Right lobe of liver (tissue), 6 donors: ENCODE results near the gene PKP4. TPM values are rescaled to one million over a fixed set of nuclear protein-coding genes. Genes with fewer than 3 reads are reported as not detected.

ENCODE experiments used
- ATAC-seq, 4 donors: fragments of 200-7000 bp; cut with Tn5 transposase; one replicate each; pipeline ENCODE4 v1.9.1; 2020; ENCODE audit warnings: mild to moderate bottlenecking in 4 of 4, moderate library complexity in 4 of 4
- DNase-seq, 3 donors: peaks; one replicate each; pipeline ENCODE4 v3.0.0-alpha.2; 2020
- H3K27ac ChIP-seq, 3 donors: fragments of 200-600 bp; one replicate each; pipeline ENCODE4 v1.8.0; 2022
- H3K27me3 ChIP-seq, 2 donors: fragments of 200-600 bp; one replicate each; pipeline ENCODE4 v1.8.0; 2022
- H3K36me3 ChIP-seq, 4 donors: fragments of 200-600 bp; sonication (generic) in 1 of 4; one replicate each; pipeline versions ENCODE4 v1.5.1 to v1.8.0; 2017 to 2022; ENCODE audit warnings: control low read depth in 1 of 4
- H3K4me1 ChIP-seq, 4 donors: fragments of 200-600 bp; sonication (generic) in 1 of 4; one replicate each; pipeline versions ENCODE4 v1.5.1 to v1.8.0; 2017 to 2022; ENCODE audit warnings: control low read depth in 1 of 4
- H3K4me3 ChIP-seq, 3 donors: fragments of 200-600 bp; one replicate each; pipeline ENCODE4 v1.8.0; 2022
- H3K9me3 ChIP-seq, 4 donors: fragments of 200-600 bp; sonication (generic) in 1 of 4; one replicate each; pipeline versions ENCODE4 v1.5.1 to v1.8.0; 2017 to 2022; ENCODE audit warnings: control low read depth in 1 of 4
- POLR2A ChIP-seq: fragments of 450-650 bp; IDR thresholded peaks from one replicate; pipeline ENCODE4 v1.6.1; 2017; ENCODE audit warnings: antibody characterized with exemption, mild to moderate bottlenecking
- WGBS: methylation state at CpG from one replicate; pipeline ENCODE4 v1.1.6; 2018; ENCODE audit warnings: low coverage, low lambda C conversion rate; ENCODE audit not compliant: insufficient coverage; ENCODE audit errors: missing lambda C conversion rate; 5-methylcytosine and 5-hydroxymethylcytosine counted together
- intact Hi-C, 2 donors: fragments of 100-400 bp; cut with DNase I; formaldehyde crosslinking; loops; one replicate each; pipeline versions ENCODE4 v1.11.2 to v1.14.1; 2022
- total RNA-seq, 6 experiments: library from RNA; depleted of rRNA in 2 of 6; stranded (reverse); fragments of >200 nt in 2 of 6; fragmentation: NEBNext Ultra II Directional in 3 of 6; extraction: Animal tissue kit (Norgen Biotek cat#: 25700) in 3 of 6; gene quantifications; one replicate each; pipeline versions ENCODE4 v1.1.0 to v1.2.4, GENCODE V29; 2016 to 2023
- TF ChIP-seq, protein P1 (sequence below), 4 donors: fragments of 200-600 bp in 3 of 4; fragments of 450-650 bp in 1 of 4; IDR thresholded peaks; one replicate each; pipeline versions ENCODE4 v1.5.1 to v1.8.0; 2016 to 2022; ENCODE audit warnings: antibody characterized with exemption in 4 of 4, mild to moderate bottlenecking in 2 of 4
- donor health status: DM: no; HTN: yes; CAD: no.
- donor health status: DM: no; HTN: no; CAD: no.
- donor health status: DM: no; HTN: no; CAD: no.
- donor health status: DM: no; HTN: yes; CAD: no.
- donor health status: DM: no; HTN: yes; CAD: no.

Gene PKP4
- total RNA-seq, 6 experiments from 2014 or later = 27.2 to 41.6 (median 33.2) TPM

DNA sequence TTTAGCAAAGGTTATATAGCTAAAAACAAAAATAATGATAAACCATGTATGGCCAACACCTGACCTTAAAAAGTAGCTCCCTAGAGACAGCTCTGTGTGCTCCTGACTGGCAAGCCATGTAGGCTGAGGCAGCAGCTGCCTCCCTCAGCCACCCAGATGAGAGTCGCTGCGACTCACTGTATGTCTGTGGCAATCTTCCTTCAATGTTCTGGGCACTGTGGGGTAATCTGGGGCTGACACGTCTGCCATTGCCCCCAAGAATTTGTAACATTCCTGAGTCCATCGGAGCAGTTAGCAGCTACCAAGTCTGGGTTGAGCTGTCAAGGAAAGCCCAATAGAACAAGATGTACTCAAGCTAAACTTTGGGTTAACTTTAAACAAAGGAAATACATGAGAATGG lies 232.0 kb downstream of the PKP4 start:
- DNase-seq (no peak), ATAC-seq (no peak)
- Histone ChIP-seq H3K4me3 (no peak overlapping the region), H3K27ac (no peak overlapping the region), H3K27me3 (no peaks in the 10 kb centered on the region), H3K9me3 (no peaks in the 10 kb centered on the region), H3K4me1 (no peaks in the 10 kb centered on the region), H3K36me3 (no peaks in the 10 kb centered on the region)
- intact Hi-C loops = no loop called here
- TF ChIP-seq, protein P1, sequence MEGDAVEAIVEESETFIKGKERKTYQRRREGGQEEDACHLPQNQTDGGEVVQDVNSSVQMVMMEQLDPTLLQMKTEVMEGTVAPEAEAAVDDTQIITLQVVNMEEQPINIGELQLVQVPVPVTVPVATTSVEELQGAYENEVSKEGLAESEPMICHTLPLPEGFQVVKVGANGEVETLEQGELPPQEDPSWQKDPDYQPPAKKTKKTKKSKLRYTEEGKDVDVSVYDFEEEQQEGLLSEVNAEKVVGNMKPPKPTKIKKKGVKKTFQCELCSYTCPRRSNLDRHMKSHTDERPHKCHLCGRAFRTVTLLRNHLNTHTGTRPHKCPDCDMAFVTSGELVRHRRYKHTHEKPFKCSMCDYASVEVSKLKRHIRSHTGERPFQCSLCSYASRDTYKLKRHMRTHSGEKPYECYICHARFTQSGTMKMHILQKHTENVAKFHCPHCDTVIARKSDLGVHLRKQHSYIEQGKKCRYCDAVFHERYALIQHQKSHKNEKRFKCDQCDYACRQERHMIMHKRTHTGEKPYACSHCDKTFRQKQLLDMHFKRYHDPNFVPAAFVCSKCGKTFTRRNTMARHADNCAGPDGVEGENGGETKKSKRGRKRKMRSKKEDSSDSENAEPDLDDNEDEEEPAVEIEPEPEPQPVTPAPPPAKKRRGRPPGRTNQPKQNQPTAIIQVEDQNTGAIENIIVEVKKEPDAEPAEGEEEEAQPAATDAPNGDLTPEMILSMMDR (IDR thresholded peaks at IDR 0.05) = no peak
- TF ChIP-seq POLR2A = no peak
- 33% methylated on average over 1 of the region's 4 CpGs for WGBS

DNA sequence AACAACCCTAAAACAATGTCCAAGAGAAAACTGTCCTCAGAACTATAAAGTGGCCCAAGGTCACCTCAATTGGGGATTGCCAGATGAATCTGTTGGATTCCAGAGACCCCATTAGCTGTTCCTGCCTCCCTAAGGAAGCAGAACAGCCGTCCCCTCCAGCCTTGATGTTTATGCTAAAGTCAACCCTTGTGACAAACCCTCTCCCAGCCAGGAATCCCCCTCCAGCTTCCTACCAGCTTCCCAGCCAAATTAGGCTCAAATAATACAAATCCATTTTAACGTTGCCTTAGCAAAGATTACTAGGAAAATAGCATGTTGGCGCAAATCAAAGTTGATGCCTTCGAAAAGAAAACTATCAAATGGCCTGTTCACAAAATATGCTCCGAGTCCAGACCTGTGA lies 232.6 kb downstream of the PKP4 start:
- Histone ChIP-seq H3K27ac (no peak overlapping the region), H3K4me1 (no peaks in the 10 kb centered on the region), H3K36me3 (no peaks in the 10 kb centered on the region), H3K27me3 (no peaks in the 10 kb centered on the region), H3K4me3 (no peak overlapping the region), H3K9me3 (no peaks in the 10 kb centered on the region)
- DNase-seq (no peak), ATAC-seq (no peak)
- TF ChIP-seq POLR2A = no peak
- TF ChIP-seq, protein P1 (IDR thresholded peaks at IDR 0.05) = no peak
- intact Hi-C loops = no loop called here
- 71% methylated on average over 5 of the region's 5 CpGs for WGBS

DNA sequence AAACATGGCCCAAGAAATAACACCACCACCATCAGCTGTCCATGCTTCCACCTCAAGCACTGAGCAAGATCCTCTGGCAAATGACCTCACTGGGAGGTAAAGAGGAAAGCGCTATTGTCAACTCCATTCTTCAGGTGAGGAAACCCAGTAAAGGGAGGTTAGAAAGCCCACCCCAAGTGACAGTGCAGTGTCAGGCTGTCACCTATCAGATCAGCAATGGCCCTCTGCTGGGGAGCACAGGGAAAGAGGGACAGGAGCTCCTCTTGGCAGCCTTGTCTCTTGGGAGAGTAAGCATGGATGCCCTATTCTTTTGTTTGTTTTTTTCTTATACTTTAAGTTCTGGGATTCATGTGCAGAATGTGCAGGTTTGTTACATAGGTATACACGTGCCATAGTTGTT lies 234.1 kb downstream of the PKP4 start:
- intact Hi-C loops = no loop called here
- H3K9me3 ChIP-seq = no peaks in the 10 kb centered on the region
- TF ChIP-seq POLR2A = no peak
- TF ChIP-seq, protein P1 (IDR thresholded peaks at IDR 0.05) = no peak
- ATAC-seq = no peak
- no peaks in the 10 kb centered on the region for H3K4me1 ChIP-seq
- no peaks in the 10 kb centered on the region for H3K27me3 ChIP-seq
- 64% methylated on average over 2 of the region's 2 CpGs for WGBS
- no peak for DNase-seq
- no peak overlapping the region for H3K27ac ChIP-seq
- H3K36me3 ChIP-seq = no peaks in the 10 kb centered on the region
- H3K4me3 ChIP-seq = no peak overlapping the region

DNA sequence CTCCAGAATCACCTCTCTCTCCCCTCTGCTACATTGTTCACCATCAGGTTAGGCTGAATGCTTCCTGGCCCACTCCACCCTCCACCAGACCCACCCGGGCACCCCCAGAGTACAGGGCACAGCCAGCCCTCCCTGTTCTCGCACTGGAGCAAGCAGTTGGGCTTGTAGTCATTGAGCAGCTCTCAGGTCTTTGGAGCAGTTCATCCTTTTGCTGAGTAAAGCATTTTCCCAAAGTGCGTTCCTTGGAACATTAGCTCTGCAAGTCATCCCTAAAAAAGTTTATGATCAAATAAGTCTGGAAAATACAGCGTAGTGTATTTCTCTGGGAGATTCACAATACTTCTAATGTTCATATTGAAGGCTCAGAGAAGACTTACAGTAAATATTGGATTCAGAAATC lies 234.9 kb downstream of the PKP4 start:
- no peak overlapping the region for H3K27ac ChIP-seq
- H3K9me3 ChIP-seq = no peaks in the 10 kb centered on the region
- TF ChIP-seq, protein P1 (IDR thresholded peaks at IDR 0.05) = no peak
- no peaks in the 10 kb centered on the region for H3K4me1 ChIP-seq
- no peaks in the 10 kb centered on the region for H3K27me3 ChIP-seq
- ATAC-seq (no peak), DNase-seq (no peak)
- intact Hi-C loops = no loop called here
- H3K36me3 ChIP-seq = no peaks in the 10 kb centered on the region
- H3K4me3 ChIP-seq = no peak overlapping the region
- whole genome bisulfite sequencing = 73% methylated on average over 4 of the region's 4 CpGs
